GM12865 (cell line): ENCODE data around the gene RBM19.
A peak's percentile ranks its signal among the peaks of the same experiment; 100 is the strongest.
"Not testable (repeated sequence)": the region's sequence is repeated elsewhere in the genome, so short reads cannot be mapped to it uniquely, and the experiment has no call there.

Experiments
- DNase-seq: peaks from one replicate; pipeline ENCODE4 v3.0.0; 2010; ENCODE audit warnings: low read depth
- H3K4me3 ChIP-seq: 2 replicates; pipeline ENCODE4 v1.5.1; 2011; ENCODE audit warnings: mild to moderate bottlenecking, low read depth, low read length, control low read depth
- CTCF ChIP-seq: IDR thresholded peaks from 2 replicates; pipeline ENCODE4 v1.5.1; 2011; ENCODE audit warnings: low read length, control low read depth, low read depth, inconsistent platforms; ENCODE audit not compliant: insufficient read depth; ENCODE audit errors: missing control alignments

Gene RBM19

GRCh38 chr12:113905829-113906228, 60.3 kb downstream of the RBM19 start:
- DNase-seq, result no peak
- no peak for TF ChIP-seq CTCF
- H3K4me3 ChIP-seq, result no peak overlapping the region

- peak; percentile 22 for DNase-seq
- no peak for TF ChIP-seq CTCF
- no peak overlapping the region for H3K4me3 ChIP-seq
Observed at GRCh38 chr12:113903381-113903863, 62.7 kb downstream of the RBM19 start.

DNA sequence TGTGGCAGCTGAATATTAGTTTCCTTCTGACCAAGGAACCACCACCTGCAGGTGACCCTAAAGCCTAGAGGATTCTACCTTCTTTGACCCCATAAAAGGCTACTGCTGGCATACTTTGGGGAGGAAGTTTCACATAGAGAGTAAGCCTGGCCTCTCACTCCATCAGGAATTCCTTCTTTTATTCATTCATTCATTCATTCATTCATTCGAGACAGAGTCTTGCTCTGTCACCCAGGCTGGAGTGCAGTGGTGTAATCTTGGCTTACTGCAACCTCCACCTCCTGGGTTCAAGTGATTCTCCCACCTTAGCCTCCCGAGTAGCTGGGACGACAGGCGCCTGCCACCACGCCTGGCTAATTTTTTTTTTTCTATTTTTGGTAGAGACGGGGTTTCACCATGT, 64.8 kb downstream of the RBM19 start:
- not testable (repeated sequence) for DNase-seq, H3K4me3 ChIP-seq

GRCh38 chr12:113900716-113901115, 65.4 kb downstream of the RBM19 start:
- no peak overlapping the region for H3K4me3 ChIP-seq
- DNase-seq, result no peak
- no peak for TF ChIP-seq CTCF

- DNase-seq, result no peak
- no peak for TF ChIP-seq CTCF
- no peak overlapping the region for H3K4me3 ChIP-seq
Observed at GRCh38 chr12:113899561-113900471, 66.3 kb downstream of the RBM19 start.

GRCh38 chr12:113899042-113899560, 67.0 kb downstream of the RBM19 start:
- no peak for TF ChIP-seq CTCF
- no peak overlapping the region for H3K4me3 ChIP-seq
- no peak for DNase-seq

DNA sequence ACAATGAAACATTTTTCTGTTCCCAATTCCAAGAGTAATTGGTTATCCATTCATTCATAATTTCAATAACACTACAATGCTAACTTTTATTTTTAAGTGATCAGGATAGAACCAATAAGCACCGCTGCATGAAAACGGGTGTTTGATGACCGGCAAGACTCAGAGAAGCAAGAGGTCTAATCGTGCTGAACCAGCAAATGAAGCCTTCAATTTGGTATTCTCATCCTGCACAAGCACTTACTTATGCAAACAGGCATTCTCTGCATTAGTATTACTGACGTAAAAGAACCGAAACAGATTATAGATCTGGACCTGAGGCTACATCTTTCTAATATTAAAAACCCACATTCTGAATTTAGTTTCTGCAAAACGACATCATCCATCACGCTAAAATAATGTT, 67.7 kb downstream of the RBM19 start:
- no peak for TF ChIP-seq CTCF
- no peak overlapping the region for H3K4me3 ChIP-seq
- no peak for DNase-seq
